Activated T-cell treated with anti-CD3 and anti-CD28 coated beads, Interleukin-2, amount 50 U/mL, for 72 hours (primary cell): ENCODE results near the gene SEPTIN11. TPM values are rescaled to one million over a fixed set of nuclear protein-coding genes. Genes with fewer than 3 reads are reported as not detected.
"Not testable (repeated sequence)": the region's sequence is repeated elsewhere in the genome, so short reads cannot be mapped to it uniquely, and the experiment has no call there.

Source experiments
- ATAC-seq, 2 donors: fragments of 150-1000 bp; cut with Tn5 transposase; replicated peaks in 1 of 2; 2 replicates each; pipeline ENCODE4 v1.10.0; 2021; ENCODE audit warnings: moderate library complexity in 2 of 2, mild to moderate bottlenecking in 1 of 2
- DNase-seq, 2 donors: peaks; one replicate each; pipeline ENCODE4 v3.0.0; 2021 to 2022; ENCODE audit warnings: mixed read lengths in 1 of 2
- H3K27ac Mint-ChIP-seq: one replicate; pipeline ENCODE4 v1.8.0; 2022; ENCODE audit warnings: mild to moderate bottlenecking, moderate library complexity, mixed read lengths
- H3K27me3 Mint-ChIP-seq: one replicate; pipeline ENCODE4 v1.8.0; 2022; ENCODE audit warnings: low read depth, mixed read lengths
- H3K36me3 Mint-ChIP-seq, 2 donors: one replicate each; pipeline ENCODE4 v1.8.0; 2022; ENCODE audit warnings: mixed read lengths in 2 of 2, mild to moderate bottlenecking in 1 of 2; ENCODE audit not compliant: insufficient read depth in 2 of 2
- H3K4me1 Mint-ChIP-seq: one replicate; pipeline ENCODE4 v1.8.0; 2022; ENCODE audit warnings: low read depth, mixed read lengths
- H3K4me3 Mint-ChIP-seq, 2 donors: one replicate each; pipeline ENCODE4 v1.8.0; 2022; ENCODE audit warnings: mild to moderate bottlenecking in 2 of 2, mixed read lengths in 2 of 2, moderate library complexity in 2 of 2
- H3K9me3 Mint-ChIP-seq, 2 donors: one replicate each; pipeline ENCODE4 v1.8.0; 2022; ENCODE audit warnings: mixed read lengths in 2 of 2
- total RNA-seq, 2 donors: library from RNA; stranded (reverse); gene quantifications; one replicate each; pipeline ENCODE4 v1.2.3, GENCODE V29; 2022

The SEPTIN11 gene
- total RNA-seq, 2 donors from 2014 or later: 10.5 to 13.2 TPM

DNA sequence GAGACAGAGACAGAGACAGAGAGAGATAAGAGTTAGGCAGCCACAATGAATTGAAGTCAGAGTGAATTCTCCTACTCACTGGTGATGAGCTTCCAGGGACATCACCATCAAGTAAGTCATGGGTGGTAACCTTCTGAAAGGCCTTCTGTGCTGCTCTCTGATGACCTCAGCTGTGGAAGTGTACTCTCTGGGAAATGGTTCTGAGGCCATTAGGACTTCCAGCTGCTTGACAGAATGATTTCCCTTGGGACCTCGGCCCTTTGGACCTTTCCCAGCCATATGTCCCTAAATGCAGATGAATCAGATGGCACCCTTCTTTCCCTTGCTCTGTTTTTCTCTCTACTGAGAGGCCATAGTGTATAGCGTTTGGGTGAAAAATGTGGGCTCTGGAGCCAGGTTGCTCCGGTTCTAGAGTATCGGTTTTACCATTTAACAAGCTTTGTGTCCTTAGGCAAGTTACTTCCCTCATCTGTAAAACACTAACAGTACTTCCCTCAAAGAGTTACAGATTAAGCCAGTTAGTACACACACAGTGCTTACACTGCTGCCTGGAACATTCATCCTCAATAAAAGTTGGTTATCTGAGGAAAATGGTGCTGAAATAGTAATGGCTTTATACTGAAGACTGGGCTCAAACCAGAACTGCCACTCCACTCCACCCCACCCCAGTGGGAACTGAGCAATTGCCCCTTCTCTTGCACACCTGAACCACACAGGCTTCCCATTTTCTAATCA, 7.6 kb downstream of the SEPTIN11 start:
- Mint-ChIP-seq H3K4me3 (no peak overlapping the region), H3K27ac (no peak overlapping the region), H3K9me3 (no peaks in the 10 kb centered on the region), H3K4me1 (peaks cover 17% of the 10 kb centered on the region), H3K36me3 (no peaks in the 10 kb centered on the region), H3K27me3 (peaks cover 59% of the 10 kb centered on the region)
- DNase-seq (no peak), ATAC-seq (no peak)

DNA sequence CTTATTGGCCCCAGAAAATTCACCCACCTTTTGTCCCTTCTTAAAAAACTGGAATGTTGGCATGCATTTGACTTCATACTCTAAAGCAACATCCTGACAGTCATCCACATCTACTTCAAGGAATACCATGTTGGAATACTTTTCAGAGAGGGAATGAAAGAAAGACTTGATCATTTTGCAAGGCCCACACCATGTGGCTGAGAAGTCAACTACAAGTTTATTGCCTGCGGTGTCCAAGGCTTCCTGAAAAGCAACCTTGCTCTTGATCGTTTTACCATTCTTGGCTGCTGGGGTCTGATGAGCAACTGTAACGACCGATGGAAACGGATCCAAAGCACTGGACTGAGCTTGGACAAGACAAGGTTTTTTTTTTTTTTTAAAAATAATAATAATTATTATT, 9.3 kb downstream of the SEPTIN11 start:
- no peak for ATAC-seq
- H3K4me3 Mint-ChIP-seq: no peak overlapping the region
- no peaks in the 10 kb centered on the region for H3K36me3 Mint-ChIP-seq
- no peaks in the 10 kb centered on the region for H3K9me3 Mint-ChIP-seq
- peaks cover 17% of the 10 kb centered on the region for H3K4me1 Mint-ChIP-seq
- DNase-seq: no peak
- H3K27me3 Mint-ChIP-seq: peaks cover 45% of the 10 kb centered on the region
- H3K27ac Mint-ChIP-seq: no peak overlapping the region

DNA sequence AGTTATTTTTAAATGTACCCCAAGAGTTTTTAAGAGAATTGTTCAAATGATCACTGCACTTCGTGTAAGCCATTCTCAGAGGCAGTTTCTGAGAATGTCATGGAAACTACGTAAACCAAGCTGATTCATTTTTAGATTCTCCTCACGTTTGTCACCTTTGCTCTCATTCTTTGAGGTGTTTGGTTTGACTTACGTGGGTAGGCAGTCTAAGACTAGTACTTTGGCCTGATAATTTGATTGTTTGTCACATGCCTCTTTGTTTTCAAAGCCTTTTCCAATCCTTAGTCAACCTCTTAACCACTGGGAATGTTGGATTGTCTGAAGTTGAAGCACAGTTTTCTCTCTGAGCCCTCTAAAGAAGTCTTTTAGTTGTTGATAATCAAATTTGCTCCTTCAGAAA, 10.5 kb downstream of the SEPTIN11 start:
- H3K4me3 Mint-ChIP-seq: peak overlapping the region in 1 of 2 donors; percentile 34
- peaks cover 2% of the 10 kb centered on the region in 2 donors for H3K9me3 Mint-ChIP-seq
- peaks cover 17% of the 10 kb centered on the region for H3K4me1 Mint-ChIP-seq
- DNase-seq (peak; percentile 8 to 37), ATAC-seq (peak; percentile 93 to 96)
- H3K27me3 Mint-ChIP-seq: peaks cover 36% of the 10 kb centered on the region
- H3K27ac Mint-ChIP-seq: no peak overlapping the region
- H3K36me3 Mint-ChIP-seq: peaks cover 2% of the 10 kb centered on the region in 2 donors

DNA sequence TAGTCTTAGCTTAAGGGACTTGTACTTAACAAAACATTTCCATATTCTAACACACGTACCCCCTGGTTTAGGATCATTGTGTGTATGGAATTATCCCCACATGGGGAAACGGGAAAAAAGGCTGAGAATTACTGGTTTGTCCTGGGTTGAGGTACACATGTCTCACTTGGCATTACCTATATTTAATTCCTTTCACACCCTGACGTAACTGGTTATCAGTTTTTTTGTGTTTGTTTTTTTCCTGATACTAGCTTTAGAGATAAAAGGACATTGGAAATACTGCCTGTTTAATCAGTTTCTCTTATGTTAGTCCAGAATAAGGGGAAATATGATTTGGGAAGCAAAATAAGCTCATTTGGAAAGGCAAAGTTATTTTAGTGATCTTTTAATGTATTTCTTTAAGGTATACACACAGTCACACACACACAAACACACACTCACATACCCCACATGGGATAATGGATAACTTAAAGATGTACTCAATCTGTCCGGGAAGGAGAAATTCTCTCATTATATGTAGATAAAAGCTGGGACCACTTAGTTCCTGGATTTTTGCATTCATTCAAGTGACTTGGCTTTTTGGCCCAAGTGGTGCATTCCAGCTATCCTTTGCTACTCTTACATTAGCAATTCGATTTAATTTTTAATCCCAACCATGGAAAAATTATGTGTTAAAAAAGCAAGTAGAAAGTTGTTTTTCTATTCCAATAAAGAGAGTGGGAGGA, 13.0 kb downstream of the SEPTIN11 start:
- Mint-ChIP-seq H3K4me3 (no peak overlapping the region), H3K27ac (no peak overlapping the region), H3K27me3 (peaks cover 10% of the 10 kb centered on the region), H3K9me3 (peaks cover 2% of the 10 kb centered on the region in 2 donors), H3K4me1 (peaks cover 23% of the 10 kb centered on the region), H3K36me3 (peaks cover 2 to 4% of the 10 kb centered on the region in 2 donors)
- ATAC-seq (no peak), DNase-seq (no peak)

DNA sequence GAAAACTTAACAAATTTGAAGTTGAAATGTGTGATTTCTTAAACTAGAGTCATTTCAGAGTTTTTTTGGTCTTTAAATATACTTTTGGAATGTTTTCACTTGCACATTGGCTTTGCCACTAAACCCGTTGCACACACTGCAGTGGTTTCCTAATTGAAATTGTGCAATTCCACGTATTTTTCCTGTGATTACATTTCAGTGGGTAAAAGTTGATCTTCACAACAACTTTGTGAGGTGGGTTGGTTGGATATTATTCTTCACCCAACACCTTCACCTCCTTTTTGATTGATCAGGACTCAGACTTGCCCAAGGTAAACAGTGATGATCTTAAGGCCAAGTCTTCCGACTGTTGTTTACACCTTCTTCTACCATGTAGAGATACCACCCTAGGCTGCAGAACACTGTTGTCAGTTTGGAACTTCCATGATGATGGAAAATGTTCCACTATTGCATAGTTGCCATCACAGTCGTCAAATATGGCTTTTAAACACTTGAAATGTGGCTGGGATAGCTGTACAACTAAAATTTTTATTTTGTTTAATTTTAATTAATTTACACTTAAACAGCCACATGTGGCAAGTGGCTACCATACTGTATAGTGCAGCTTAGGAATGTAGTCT, 13.7 kb downstream of the SEPTIN11 start:
- Mint-ChIP-seq H3K9me3 (peaks cover 2% of the 10 kb centered on the region in 2 donors), H3K4me3 (no peak overlapping the region), H3K27me3 (peaks cover 4% of the 10 kb centered on the region), H3K36me3 (peaks cover 2 to 4% of the 10 kb centered on the region in 2 donors), H3K4me1 (peaks cover 23% of the 10 kb centered on the region), H3K27ac (no peak overlapping the region)
- no peak for DNase-seq
- ATAC-seq: no peak

DNA sequence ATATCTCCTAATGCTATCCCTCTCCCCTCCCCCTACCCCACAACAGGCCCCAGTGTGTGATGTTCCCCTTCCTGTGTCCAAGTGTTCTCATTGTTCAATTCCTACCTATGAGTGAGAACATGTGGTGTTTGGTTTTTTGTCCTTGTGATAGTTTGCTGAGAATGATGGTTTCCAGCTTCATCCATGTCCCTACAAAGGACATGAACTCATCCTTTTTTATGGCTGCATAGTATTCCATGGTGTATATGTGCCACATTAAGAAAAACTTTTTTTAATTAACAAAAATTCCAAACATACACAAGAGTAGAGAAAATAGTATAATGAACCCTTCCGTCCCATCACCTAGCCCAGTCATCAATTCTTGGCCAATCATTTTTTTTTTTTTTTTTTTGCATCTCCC, 14.4 kb downstream of the SEPTIN11 start:
- H3K27me3 Mint-ChIP-seq, DNase-seq, H3K9me3 Mint-ChIP-seq, H3K36me3 Mint-ChIP-seq, H3K4me3 Mint-ChIP-seq, ATAC-seq: not testable (repeated sequence)
- H3K4me1 Mint-ChIP-seq: peaks cover 23% of the 10 kb centered on the region
- peak overlapping the region; percentile 77 for H3K27ac Mint-ChIP-seq

DNA sequence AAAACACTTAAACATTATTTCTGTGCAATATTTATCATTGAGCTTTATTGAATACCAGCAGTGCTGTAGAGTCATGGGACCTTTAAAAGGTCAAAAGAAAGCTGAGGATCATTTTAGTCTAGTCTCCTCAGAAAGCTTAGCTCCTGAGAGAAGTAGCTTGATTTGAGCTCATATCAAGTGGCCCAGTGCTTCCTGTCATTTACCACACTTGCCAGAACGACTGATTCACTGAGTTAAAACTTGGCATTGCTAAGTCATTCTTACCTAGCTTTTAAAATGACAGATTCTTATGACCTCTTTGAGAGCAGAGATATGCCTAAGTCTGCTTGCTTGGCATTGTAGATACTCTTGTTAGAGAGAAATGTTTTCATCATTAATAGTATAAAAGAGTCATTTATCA, 15.2 kb downstream of the SEPTIN11 start:
- Mint-ChIP-seq H3K4me1 (peaks cover 17% of the 10 kb centered on the region), H3K36me3 (peaks cover 2 to 4% of the 10 kb centered on the region in 2 donors), H3K9me3 (peaks cover 2% of the 10 kb centered on the region in 2 donors), H3K27me3 (no peaks in the 10 kb centered on the region), H3K4me3 (no peak overlapping the region), H3K27ac (no peak overlapping the region)
- ATAC-seq (peak; percentile 30 to 51), DNase-seq (no peak)

DNA sequence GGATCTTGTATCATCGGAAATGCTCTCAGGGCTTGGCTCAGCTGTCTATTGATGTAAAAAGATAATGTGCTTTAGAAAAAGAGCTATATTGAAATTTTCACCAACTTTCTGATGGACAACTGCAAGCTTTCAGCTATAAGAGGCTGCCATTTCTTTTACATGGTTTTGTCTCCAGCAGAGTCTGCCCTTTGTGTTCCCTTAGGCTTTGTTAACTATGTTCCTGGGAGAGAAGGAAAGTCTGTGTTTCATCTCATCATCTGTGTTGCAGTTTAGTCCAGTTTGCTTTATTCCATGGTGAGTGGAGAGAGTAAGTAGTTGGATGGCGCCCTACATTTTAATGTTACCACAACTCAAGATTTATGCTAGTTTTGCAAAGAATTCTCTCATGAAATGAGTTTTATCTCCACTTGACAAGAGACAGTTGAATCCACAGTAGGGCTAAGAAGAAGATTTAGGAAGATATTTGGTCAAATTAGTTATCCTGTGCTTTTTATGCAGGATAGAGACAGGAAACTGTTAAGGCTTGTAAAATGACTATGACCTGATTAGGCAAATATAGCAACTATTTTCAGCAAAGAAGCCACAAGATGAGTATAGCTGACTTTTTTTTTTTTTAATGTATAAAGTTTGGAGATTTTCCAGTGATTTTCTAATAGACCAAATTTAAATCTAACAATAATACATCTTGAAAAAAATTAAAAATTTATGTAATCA, 16.5 kb downstream of the SEPTIN11 start:
- Mint-ChIP-seq H3K36me3 (peaks cover 2 to 4% of the 10 kb centered on the region in 2 donors), H3K9me3 (peaks cover 2% of the 10 kb centered on the region in 2 donors), H3K27ac (no peak overlapping the region), H3K27me3 (no peaks in the 10 kb centered on the region), H3K4me1 (peaks cover 6% of the 10 kb centered on the region), H3K4me3 (no peak overlapping the region)
- DNase-seq: no peak
- ATAC-seq: no peak

DNA sequence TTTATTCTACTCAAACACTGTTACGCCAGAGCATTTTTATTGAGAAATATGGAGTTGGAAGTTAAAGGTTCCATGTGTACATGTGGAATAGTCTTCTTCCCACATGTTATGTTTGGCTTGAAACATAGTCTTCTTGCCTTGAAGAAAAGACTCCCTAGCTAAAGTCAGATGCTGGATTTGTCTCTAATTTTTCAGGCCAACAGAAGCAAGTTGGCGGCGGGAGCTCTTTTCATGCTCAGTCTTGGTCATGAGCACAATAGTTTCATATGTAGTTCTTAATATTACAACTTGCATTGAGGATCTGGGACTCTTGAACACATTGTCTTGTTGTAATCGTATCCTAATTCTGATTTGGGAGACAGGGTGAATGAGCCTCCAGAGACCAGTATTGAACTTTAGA, 19.4 kb downstream of the SEPTIN11 start:
- H3K36me3 Mint-ChIP-seq: peaks cover 2 to 4% of the 10 kb centered on the region in 2 donors
- no peak overlapping the region for H3K27ac Mint-ChIP-seq
- no peaks in the 10 kb centered on the region for H3K27me3 Mint-ChIP-seq
- peaks cover 2% of the 10 kb centered on the region in 2 donors for H3K9me3 Mint-ChIP-seq
- peaks cover 6% of the 10 kb centered on the region for H3K4me1 Mint-ChIP-seq
- H3K4me3 Mint-ChIP-seq: no peak overlapping the region
- ATAC-seq: no peak
- DNase-seq: no peak

DNA sequence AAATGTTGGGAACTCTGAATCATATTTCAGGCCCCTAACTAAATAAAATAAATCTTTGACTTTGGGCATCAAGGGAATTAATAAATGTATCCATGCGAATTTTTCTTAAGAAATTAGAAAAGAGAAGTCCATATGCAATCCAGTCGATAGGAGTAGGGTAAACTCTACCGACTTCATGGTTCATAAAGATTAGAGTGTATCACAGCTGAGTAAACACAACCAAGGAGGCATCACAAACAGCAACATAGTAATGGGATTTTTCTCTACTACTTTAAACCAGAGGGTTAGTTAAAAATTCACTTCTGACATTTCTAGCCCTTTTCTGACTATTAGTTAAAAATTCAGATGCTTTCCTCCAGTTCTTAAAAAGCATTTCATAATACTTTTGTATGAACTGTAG, 19.9 kb downstream of the SEPTIN11 start:
- no peak for ATAC-seq
- H3K4me3 Mint-ChIP-seq: no peak overlapping the region
- H3K27me3 Mint-ChIP-seq: no peaks in the 10 kb centered on the region
- H3K4me1 Mint-ChIP-seq: peaks cover 6% of the 10 kb centered on the region
- H3K36me3 Mint-ChIP-seq: peaks cover 0 to 2% of the 10 kb centered on the region in 2 donors
- no peak overlapping the region for H3K27ac Mint-ChIP-seq
- no peaks in the 10 kb centered on the region for H3K9me3 Mint-ChIP-seq
- DNase-seq: no peak

DNA sequence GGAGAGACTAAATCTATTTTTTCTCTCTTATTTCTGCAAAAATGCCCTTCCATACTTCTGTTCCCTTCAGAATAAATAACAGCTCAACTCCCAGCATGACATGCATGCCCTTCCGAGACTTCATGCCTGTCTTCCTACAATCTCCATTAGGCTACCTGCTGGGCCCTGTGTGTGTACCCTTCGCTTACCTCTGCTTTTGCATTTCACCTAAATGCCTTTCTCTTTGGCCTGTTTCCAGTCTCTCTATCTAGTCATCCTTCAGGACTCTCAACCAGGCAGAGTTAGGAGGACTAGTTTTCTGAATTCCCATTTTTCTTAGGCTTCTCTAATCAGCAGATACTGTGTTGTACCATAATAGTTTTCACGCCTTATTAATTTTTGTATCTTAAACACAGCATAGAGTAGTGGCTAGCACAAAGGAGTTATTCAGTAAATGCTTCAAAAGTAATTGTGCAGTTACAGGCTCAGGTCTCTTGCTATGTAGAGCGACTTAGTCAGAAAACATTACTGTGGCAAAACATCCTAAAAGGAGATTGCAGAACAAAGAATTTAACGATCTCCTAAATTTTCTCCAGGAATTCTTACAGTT, 20.5 kb downstream of the SEPTIN11 start:
- Mint-ChIP-seq H3K9me3 (no peaks in the 10 kb centered on the region), H3K4me1 (peaks cover 6% of the 10 kb centered on the region), H3K4me3 (no peak overlapping the region), H3K27ac (no peak overlapping the region), H3K27me3 (no peaks in the 10 kb centered on the region), H3K36me3 (peaks cover 0 to 2% of the 10 kb centered on the region in 2 donors)
- DNase-seq: no peak
- no peak for ATAC-seq

DNA sequence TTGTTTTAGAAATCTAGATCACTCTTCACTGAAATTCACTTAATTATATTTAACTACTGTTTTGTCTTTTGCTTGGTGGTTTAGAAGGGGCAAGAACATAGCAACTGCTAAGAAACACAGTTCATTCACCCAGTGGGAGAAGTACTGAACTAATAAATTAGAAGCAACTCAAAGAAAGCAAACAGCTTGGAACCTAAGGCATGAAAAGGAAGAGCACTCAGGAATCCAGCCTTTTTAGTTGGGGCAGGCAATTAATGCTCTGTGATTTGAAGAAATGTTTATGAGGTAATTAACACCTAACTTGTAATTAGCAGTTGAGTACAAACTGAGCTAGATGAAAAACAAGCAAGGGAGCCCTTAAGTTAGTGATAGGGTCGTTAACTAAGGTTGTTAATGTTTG, 22.8 kb downstream of the SEPTIN11 start:
- DNase-seq: no peak
- H3K4me3 Mint-ChIP-seq: no peak overlapping the region
- no peak for ATAC-seq
- no peaks in the 10 kb centered on the region for H3K27me3 Mint-ChIP-seq
- no peaks in the 10 kb centered on the region for H3K4me1 Mint-ChIP-seq
- no peak overlapping the region for H3K27ac Mint-ChIP-seq
- H3K36me3 Mint-ChIP-seq: no peaks in the 10 kb centered on the region
- H3K9me3 Mint-ChIP-seq: no peaks in the 10 kb centered on the region
